ENCODE measurements around the gene ZBTB17. TPM values are rescaled to one million over a fixed set of nuclear protein-coding genes. Genes with fewer than 3 reads are reported as not detected.

ZBTB17 gene
- polyA plus RNA-seq, 1 experiment, result 21.4 TPM

DNA sequence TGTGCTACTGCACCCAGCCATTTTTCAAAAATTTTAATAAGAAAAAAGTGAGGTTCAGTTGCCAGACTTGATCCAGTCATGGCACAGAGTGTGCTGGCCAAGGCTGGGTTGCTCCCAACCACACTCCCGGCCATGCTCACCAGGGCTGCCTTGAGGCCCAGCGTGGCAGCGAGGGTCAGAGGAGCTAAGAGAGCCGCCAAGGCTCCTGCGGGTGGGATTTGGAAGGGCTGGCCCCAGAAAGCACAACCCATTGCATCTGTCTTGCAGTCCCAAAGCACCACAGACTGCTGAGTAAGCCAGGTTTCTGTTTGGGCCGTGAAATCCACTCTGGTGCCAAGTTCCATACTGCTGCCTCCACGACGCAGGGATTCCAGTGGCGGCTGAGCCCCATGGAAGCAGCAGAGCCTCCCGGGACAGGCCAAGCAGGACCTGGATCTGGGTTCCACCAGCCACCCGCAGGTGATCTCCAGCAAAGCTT, 22.6 kb downstream of the ZBTB17 start:
- TF ChIP-seq, protein P1, sequence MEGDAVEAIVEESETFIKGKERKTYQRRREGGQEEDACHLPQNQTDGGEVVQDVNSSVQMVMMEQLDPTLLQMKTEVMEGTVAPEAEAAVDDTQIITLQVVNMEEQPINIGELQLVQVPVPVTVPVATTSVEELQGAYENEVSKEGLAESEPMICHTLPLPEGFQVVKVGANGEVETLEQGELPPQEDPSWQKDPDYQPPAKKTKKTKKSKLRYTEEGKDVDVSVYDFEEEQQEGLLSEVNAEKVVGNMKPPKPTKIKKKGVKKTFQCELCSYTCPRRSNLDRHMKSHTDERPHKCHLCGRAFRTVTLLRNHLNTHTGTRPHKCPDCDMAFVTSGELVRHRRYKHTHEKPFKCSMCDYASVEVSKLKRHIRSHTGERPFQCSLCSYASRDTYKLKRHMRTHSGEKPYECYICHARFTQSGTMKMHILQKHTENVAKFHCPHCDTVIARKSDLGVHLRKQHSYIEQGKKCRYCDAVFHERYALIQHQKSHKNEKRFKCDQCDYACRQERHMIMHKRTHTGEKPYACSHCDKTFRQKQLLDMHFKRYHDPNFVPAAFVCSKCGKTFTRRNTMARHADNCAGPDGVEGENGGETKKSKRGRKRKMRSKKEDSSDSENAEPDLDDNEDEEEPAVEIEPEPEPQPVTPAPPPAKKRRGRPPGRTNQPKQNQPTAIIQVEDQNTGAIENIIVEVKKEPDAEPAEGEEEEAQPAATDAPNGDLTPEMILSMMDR (IDR thresholded peaks at IDR 0.05; ENCODE audit: low read depth, low read length), result no peak
- CTCF ChIA-PET, result no interaction called here
- POLR2A ChIA-PET, result interaction anchor here (0.6 kb wide), 1 partner anchor 17 kb away, joined by 3 read pairs; no protein-coding TSS in a partner anchor
- H3K9me3 ChIP-seq (ENCODE audit: control insufficient read depth, insufficient read depth, low read length), result no peaks in the 10 kb centered on the region; the same call in 1 of the 2 replicates
- no peaks in the 10 kb centered on the region for H3K27me3 ChIP-seq (ENCODE audit: control insufficient read depth, insufficient read depth, low read length)
- DNase-seq (ENCODE audit: low read depth, low spot score), result no peak
- no peak overlapping the region for H3K4me3 ChIP-seq (ENCODE audit: low read depth, low read length)
- H3K27ac ChIP-seq (ENCODE audit: low read depth, low read length), result peak overlapping the region; percentile 88

GRCh38 chr1:15952317-15953258, 23.3 kb downstream of the ZBTB17 start:
- ChIA-PET CTCF (interaction anchor here (1.0 to 1.4 kb wide), 4 partner anchors 12 to 137 kb away, joined by 3 read pairs; no protein-coding TSS in a partner anchor), POLR2A (interaction anchor here (0.5 to 0.6 kb wide), 3 partner anchors 18 to 238 kb away, joined by 3 to 5 read pairs (median 3); no protein-coding TSS in a partner anchor)
- no peaks in the 10 kb centered on the region for H3K27me3 ChIP-seq (ENCODE audit: control insufficient read depth, insufficient read depth, low read length)
- peak overlapping the region; percentile 88 for H3K27ac ChIP-seq (ENCODE audit: low read depth, low read length)
- TF ChIP-seq, protein P1 (IDR thresholded peaks at IDR 0.05; ENCODE audit: low read depth, low read length), result no peak
- peak overlapping the region; percentile 29; the same call in 1 of the 2 replicates for H3K4me3 ChIP-seq (ENCODE audit: low read depth, low read length)
- peak; percentile 74 for DNase-seq (ENCODE audit: low read depth, low spot score)
- no peaks in the 10 kb centered on the region; the same call in 1 of the 2 replicates for H3K9me3 ChIP-seq (ENCODE audit: control insufficient read depth, insufficient read depth, low read length)

DNA sequence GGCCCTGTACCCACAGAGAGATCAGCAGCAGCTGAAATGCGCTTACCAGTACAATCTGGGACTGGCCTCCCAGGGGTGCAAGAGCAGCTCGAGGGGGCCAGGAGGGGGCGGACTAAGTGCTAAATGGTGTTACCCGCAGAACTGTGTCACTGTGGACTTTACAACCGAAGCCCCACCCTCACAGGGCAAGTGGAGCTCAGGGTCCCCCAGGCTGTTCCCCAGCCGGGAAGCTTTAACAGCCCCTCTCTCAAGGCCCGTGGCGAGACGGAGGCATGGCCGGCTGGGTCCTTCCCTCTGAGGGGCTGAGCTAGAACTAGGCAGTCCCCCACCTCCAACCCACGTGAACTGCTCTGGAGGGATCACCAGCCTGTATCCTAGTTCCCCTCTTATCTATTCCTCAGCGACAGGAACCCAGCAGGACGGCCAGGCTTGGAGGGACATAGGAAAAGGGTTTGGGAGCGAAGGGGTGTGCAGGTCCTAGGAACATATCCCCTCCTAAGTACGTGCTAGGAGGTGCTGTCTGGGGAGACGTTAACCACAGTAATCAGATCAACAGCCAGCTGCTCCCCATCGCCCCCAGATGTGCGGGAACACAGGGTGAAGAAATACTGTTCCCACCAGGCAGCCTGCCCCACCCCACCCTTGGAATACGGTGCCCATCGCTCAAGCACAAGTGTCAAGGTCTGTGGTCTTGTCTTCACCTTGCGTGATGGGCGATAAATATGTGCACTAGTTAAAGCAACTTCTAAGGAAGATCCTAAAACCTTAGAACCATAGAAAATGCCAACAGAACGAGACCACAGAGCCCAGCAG, 24.4 kb downstream of the ZBTB17 start:
- CTCF ChIA-PET, result interaction anchor here (1.0 to 1.4 kb wide), 4 partner anchors 13 to 136 kb away, joined by 3 read pairs; no protein-coding TSS in a partner anchor
- no peak overlapping the region for H3K4me3 ChIP-seq (ENCODE audit: low read depth, low read length)

DNA sequence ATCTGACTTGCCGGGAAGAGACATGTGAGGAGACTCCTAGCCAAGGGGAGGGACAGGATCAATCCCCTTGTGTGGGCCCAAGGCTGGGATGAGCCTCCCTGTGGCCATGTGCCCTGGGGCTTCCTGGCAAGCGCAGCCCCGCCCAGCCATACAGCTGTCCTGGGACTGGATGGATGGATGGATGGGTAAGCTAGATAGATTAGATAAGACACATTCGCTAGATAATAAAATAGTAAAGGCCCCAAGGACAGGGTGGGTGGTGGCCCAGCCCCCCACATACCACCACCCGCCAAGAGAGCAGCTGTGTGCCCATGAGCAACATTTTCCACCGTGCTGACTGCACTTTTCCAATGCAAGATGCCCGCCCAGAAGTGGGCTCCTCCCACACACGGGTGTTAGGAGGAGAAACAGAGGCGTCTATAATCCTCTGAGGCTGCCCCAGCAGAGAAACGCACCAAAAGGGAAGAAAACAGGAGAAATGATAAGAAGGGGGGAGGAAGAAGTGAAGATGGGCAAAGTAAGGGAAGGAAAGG, 25.1 kb downstream of the ZBTB17 start:
- Histone ChIP-seq H3K27ac (ENCODE audit: low read depth, low read length) (peak overlapping the region; percentile 100), H3K9me3 (ENCODE audit: control insufficient read depth, insufficient read depth, low read length) (no peaks in the 10 kb centered on the region; the same call in 1 of the 2 replicates), H3K27me3 (ENCODE audit: control insufficient read depth, insufficient read depth, low read length) (no peaks in the 10 kb centered on the region), H3K4me3 (ENCODE audit: low read depth, low read length) (no peak overlapping the region)
- ChIA-PET CTCF (interaction anchor here (1.4 kb wide), 1 partner anchor 16 kb away, joined by 3 read pairs; no protein-coding TSS in a partner anchor), POLR2A (interaction anchor here (1.3 kb wide), 1 partner anchor 151 kb away, joined by 3 read pairs; no protein-coding TSS in a partner anchor)
- TF ChIP-seq, protein P1 (IDR thresholded peaks at IDR 0.05; ENCODE audit: low read depth, low read length), result no peak
- no peak for DNase-seq (ENCODE audit: low read depth, low spot score)

More for the DNA sequence above, 24.4 kb downstream of the ZBTB17 start:
- H3K9me3 ChIP-seq (ENCODE audit: control insufficient read depth, insufficient read depth, low read length), result no peaks in the 10 kb centered on the region; the same call in 1 of the 2 replicates
- peak overlapping the region; percentile 88 for H3K27ac ChIP-seq (ENCODE audit: low read depth, low read length)
- POLR2A ChIA-PET, result no interaction called here
- TF ChIP-seq, protein P1 (IDR thresholded peaks at IDR 0.05; ENCODE audit: low read depth, low read length), result no peak
- no peak for DNase-seq (ENCODE audit: low read depth, low spot score)
- H3K27me3 ChIP-seq (ENCODE audit: control insufficient read depth, insufficient read depth, low read length), result no peaks in the 10 kb centered on the region
